ENCODE results near the gene CXorf49. TPM values are rescaled to one million over a fixed set of nuclear protein-coding genes. Genes with fewer than 3 reads are reported as not detected.

CXorf49 gene
- total and polyA plus RNA-seq, 8 donors = 3.2 TPM; not detected in 7

GRCh38 chrX:71668248-71668595, 49.9 kb downstream of the CXorf49 start:
- no peaks in the 10 kb centered on the region for H3K27me3 ChIP-seq
- H3K27ac ChIP-seq = no peak overlapping the region
- no peaks in the 10 kb centered on the region for H3K36me3 ChIP-seq
- 92 to 98% (median 94%) methylated on average over 12 to 16 of the region's 16 CpGs; no CpG with 5 or more reads in 1 of the 5 donors for WGBS, 5 donors
- intact Hi-C loops (cut with DNase I; ENCODE audit: low total_unique reads) = no loop called here
- TF ChIP-seq EP300 (IDR thresholded peaks at IDR 0.05) = no peak
- TF ChIP-seq POLR2AphosphoS5 (IDR thresholded peaks at IDR 0.05) = no peak
- no peaks in the 10 kb centered on the region for H3K4me1 ChIP-seq
- H3K4me3 ChIP-seq = no peak overlapping the region
- H3K9me3 ChIP-seq = no peaks in the 10 kb centered on the region
- no peak for DNase-seq

DNA sequence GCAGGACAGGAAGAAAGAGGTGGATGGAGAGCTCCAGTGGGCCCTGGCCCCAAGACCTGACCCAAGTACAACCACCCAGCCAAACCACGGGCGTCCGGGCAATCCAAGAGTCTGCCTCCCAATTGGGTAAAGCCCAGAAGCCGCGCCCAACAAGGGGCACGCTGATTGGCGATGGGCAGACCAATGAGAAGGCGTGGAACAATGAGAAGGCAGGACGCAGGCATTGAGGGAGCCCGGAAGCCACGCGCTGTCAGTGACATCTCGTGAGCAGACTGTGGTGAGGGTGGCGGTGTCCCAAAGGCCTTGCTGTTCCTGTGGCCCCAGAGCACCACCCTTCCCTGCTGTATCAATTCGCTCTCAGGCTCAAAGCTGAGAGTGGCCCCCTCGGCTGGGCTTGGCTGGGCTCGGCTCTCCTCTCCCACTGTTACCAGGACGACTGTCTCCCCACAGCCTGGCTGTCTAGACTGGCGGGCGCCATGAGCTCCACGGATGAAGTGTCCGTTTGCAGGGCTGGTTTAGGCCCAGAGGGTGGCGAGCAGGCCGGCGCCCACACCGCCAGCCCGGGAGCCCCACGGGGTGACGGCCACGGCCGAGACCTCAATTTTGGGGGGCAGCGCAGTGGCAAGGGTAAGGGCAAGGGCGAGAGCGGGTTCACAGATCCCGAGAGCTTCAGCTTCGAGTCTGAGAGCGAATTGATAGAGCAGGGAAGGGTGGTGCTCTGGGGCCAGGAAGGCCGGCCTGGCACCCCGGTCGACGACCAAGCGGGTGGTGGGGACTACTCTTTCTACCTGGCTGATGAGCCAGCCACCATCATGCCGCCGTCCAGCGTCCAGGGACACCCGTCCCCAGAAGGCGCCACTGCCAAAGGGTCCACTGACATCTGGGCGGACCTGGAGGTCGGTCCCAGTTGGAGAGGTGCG, 50.5 kb downstream of the CXorf49 start, which contains the start of gene LOC101059915:
LOC101059915 (plus strand) TSS at position 219 of the 920 bp plus-strand sequence.
- 91 to 96% (median 94%) methylated on average over 11 to 50 of the region's 50 CpGs for WGBS, 5 donors
- H3K27ac ChIP-seq = no peak within 1 kb of the TSS
- intact Hi-C loops (cut with DNase I; ENCODE audit: low total_unique reads) = no loop called here
- H3K4me1 ChIP-seq = no peaks in the 10 kb centered on the region
- TF ChIP-seq, protein P1, sequence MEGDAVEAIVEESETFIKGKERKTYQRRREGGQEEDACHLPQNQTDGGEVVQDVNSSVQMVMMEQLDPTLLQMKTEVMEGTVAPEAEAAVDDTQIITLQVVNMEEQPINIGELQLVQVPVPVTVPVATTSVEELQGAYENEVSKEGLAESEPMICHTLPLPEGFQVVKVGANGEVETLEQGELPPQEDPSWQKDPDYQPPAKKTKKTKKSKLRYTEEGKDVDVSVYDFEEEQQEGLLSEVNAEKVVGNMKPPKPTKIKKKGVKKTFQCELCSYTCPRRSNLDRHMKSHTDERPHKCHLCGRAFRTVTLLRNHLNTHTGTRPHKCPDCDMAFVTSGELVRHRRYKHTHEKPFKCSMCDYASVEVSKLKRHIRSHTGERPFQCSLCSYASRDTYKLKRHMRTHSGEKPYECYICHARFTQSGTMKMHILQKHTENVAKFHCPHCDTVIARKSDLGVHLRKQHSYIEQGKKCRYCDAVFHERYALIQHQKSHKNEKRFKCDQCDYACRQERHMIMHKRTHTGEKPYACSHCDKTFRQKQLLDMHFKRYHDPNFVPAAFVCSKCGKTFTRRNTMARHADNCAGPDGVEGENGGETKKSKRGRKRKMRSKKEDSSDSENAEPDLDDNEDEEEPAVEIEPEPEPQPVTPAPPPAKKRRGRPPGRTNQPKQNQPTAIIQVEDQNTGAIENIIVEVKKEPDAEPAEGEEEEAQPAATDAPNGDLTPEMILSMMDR (IDR thresholded peaks at IDR 0.05) = no peak
- TF ChIP-seq EP300 (IDR thresholded peaks at IDR 0.05) (no peak), POLR2AphosphoS5 (IDR thresholded peaks at IDR 0.05) (no peak), POLR2A (IDR thresholded peaks at IDR 0.05) (no peak)
- H3K36me3 ChIP-seq = no peaks in the 10 kb centered on the region
- DNase-seq = no peak
- no peak within 1 kb of the TSS for H3K4me3 ChIP-seq
- H3K27me3 ChIP-seq = no peaks in the 10 kb centered on the region
- H3K9me3 ChIP-seq = no peaks in the 10 kb centered on the region

DNA sequence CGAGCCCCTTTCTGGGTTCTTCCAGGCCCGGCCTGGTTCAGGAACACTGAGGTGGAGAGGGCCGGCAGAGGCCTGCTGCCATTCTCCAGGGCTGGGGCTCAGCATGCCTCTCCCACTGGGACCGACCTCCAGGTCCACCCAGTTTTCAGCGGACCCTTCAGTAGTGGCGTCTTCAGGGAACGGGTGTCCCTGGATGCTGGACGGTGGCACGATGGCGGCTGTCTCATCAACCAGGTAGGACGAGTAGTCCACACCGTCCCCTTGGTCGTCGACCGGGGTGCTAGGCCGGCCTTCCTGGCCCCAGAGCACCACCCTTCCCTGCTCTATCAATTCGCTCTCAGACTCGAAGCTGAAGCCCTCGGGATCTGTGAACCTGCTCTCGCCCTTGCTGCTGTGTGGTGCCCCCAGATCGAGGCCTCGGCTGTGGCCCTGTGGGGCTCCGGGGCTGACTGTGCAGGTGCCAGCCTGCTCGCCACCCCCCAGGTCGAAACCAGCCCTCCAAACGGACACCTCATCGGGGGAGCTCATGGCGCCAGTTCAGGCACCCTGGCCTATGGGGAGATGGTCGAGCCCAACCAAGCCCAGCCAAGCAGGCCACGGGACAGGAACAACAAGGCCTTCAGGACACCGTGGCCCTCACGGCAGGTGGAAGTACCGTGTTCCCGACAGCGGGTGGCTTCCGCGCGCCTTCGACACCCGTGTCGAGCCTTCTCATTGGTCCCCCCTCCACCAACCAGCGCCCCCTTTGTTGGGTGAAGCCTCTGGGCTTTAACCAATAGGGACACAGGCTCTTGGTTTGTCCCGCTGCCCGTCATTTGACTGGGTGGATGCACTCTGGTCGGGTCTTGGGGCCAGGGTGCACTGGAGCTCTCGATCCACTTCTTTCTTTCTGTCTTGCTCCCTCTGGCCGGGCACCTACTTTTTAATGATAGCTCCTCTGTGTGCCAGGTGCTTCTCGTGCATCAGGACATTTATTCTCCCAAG, 51.6 kb downstream of the CXorf49 start:
- Histone ChIP-seq H3K27me3 (no peaks in the 10 kb centered on the region), H3K9me3 (no peaks in the 10 kb centered on the region), H3K36me3 (no peaks in the 10 kb centered on the region), H3K4me3 (no peak overlapping the region), H3K4me1 (no peaks in the 10 kb centered on the region), H3K27ac (no peak overlapping the region)
- intact Hi-C loops (cut with DNase I; ENCODE audit: low total_unique reads) = no loop called here
- TF ChIP-seq EP300 (IDR thresholded peaks at IDR 0.05) = no peak
- TF ChIP-seq POLR2AphosphoS5 (IDR thresholded peaks at IDR 0.05) = no peak
- TF ChIP-seq POLR2A (IDR thresholded peaks at IDR 0.05) = no peak
- TF ChIP-seq, protein P1 (IDR thresholded peaks at IDR 0.05) = no peak
- 89 to 96% (median 94%) methylated on average over 16 to 48 of the region's 48 CpGs for WGBS, 5 donors
- no peak for DNase-seq

DNA sequence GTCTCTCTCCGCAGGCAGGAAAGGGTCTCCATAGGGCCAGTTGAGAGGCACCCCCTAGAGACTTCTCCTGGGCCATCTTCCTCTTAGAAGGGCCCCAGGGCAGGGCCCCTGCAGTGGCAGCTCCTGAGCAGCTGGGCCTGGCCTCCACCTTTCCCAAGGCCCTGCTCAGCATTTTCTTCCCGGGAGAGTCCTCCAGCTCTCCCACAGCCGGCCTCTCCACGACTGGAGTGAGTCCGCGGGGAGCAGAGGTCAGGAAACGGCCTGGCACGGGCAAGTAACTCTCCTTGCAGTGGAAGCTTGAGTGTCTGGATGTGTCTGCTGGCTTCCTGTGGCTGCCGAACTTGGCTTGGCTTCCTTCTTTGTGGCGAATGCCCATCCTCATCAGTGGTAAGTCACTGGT, 52.3 kb downstream of the CXorf49 start:
- no peak for DNase-seq
- H3K27ac ChIP-seq = no peak overlapping the region
- no peaks in the 10 kb centered on the region for H3K4me1 ChIP-seq
- no peak for TF ChIP-seq EP300 (IDR thresholded peaks at IDR 0.05)
- TF ChIP-seq POLR2A (IDR thresholded peaks at IDR 0.05) = no peak
- TF ChIP-seq, protein P1 (IDR thresholded peaks at IDR 0.05) = no peak
- no peak for TF ChIP-seq POLR2AphosphoS5 (IDR thresholded peaks at IDR 0.05)
- no peak overlapping the region for H3K4me3 ChIP-seq
- H3K27me3 ChIP-seq = no peaks in the 10 kb centered on the region
- H3K9me3 ChIP-seq = no peaks in the 10 kb centered on the region
- WGBS, 5 donors = 71 to 85% (median 73%) methylated on average over 3 to 10 of the region's 10 CpGs
- intact Hi-C loops (cut with DNase I; ENCODE audit: low total_unique reads) = no loop called here
- no peaks in the 10 kb centered on the region for H3K36me3 ChIP-seq
